ENCODE results near the gene LY6G5B. TPM values are rescaled to one million over a fixed set of nuclear protein-coding genes. Genes with fewer than 3 reads are reported as not detected.

The LY6G5B gene, protein sequence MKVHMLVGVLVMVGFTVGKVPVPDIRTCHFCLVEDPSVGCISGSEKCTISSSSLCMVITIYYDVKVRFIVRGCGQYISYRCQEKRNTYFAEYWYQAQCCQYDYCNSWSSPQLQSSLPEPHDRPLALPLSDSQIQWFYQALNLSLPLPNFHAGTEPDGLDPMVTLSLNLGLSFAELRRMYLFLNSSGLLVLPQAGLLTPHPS
- total RNA-seq (2022; extraction: Qiagen RNA extraction): 2.7 to 4.2 TPM (median 3.2 TPM) in 5 replicates

DNA sequence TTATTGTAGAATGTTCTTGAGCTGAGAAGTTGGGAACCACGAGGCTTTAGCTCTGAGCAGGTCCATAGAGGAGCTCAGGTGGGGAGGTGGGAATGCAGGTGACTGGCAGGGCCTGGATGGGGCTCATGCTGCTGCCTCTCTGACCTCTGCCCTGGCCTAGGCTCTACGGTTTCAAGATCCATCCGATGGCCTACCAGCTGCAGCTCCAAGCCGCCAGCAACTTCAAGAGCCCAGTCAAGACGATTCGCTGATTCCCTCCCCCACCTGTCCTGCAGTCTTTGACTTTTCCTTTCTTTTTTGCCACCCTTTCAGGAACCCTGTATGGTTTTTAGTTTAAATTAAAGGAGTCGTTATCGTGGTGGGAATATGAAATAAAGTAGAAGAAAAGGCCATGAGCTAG, at the start of gene LY6G5B:
LY6G5B (plus strand) TSS at position 301 of the 400 bp plus-strand sequence. CDS start 975 bp downstream, outside the sequence.

DNA sequence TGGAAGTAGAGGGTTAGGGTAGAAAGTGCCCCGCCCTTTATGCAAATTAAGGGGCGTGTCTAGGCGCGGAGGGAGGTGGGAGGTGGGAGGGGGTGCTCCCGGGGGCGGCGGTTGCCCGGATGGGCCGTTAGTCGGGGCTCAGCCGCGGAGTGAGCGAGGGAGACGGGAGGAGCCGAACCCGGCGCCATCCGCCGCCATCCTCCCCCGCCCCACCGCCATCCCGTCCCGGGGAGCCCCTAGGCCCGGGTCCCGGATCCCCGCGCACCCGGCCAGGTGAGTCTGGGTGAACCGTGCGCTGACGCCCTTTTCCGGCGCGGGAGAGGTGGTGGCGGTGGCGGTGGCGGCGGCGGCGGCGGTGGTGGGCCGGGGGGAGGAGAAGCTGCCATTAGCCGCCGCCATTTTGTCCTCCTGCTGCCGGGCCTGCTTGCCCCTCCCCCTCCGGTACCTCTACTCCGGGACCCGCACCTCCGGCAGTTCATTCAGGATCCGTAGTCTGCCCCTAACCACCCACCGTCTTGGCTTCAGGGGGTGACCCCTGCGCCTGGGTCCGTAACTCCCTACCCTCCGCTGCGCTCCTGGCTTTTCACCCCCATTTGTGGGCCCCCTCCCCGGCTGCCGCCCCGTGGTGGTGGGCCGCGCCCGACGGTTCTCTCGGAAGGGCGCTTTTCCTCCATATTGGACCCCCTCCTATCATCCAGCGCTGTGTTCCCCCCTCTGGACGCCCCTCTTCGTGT, 49.0 kb upstream of the LY6G5B start, which contains the start of gene PRRC2A:
PRRC2A (plus strand) TSS at position 130 of the 734 bp plus-strand sequence. CDS start 2,075 bp downstream, outside the sequence.

DNA sequence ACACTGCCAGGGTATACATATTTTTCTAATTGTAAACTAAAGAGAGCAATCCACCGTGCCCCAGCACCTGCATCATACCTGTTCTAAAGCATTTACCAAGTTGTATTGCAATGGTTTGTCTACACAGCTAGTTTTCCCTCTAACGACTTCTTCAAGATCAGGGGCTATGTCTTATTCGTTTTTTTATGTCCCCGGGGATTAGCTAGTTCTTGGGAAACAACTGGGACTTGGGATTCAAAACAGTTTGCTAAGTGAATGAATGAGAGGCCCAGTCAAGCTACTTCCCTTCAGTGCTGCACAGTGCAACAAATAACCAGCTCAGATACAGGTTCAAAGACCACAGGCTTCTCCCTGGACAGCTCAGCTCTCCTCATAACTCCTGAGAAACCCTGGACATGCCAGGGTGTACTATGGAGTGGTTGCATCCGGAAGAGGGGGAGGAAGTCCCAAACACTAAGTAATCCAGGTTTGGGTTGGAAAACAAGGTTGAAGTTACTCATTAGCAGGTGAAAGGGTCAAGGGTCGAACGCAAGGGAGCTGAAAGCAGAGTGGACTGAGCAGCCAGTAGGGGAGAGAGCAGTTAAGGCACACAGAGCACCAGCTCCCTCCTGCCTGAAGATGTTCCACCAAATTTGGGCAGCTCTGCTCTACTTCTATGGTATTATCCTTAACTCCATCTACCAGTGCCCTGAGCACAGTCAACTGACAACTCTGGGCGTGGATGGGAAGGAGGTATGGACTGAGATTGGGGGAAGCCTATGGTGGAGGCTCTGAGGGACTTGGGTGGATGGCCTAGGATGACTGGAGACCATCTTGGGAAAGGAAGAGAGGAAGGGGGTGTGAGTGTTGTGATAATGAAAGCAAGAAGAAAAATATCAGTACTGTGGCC, 14.2 kb upstream of the LY6G5B start, which contains the start of gene APOM:
APOM (plus strand) TSS at position 546 of the 889 bp plus-strand sequence; CDS start at position 619, 73 bp downstream.

GRCh38 chr6:31660381-31661261, 9.2 kb upstream of the LY6G5B start, which contains the start of gene C6orf47:
Gene C6orf47 (minus strand): TSS chr6:31660778. CDS start chr6:31659947, 831 bp downstream.

GRCh38 chr6:31664790-31665500, 4.8 kb upstream of the LY6G5B start, which contains the start of gene GPANK1:
Gene GPANK1 (minus strand): TSS chr6:31664997. CDS start chr6:31664478, 519 bp downstream.

DNA sequence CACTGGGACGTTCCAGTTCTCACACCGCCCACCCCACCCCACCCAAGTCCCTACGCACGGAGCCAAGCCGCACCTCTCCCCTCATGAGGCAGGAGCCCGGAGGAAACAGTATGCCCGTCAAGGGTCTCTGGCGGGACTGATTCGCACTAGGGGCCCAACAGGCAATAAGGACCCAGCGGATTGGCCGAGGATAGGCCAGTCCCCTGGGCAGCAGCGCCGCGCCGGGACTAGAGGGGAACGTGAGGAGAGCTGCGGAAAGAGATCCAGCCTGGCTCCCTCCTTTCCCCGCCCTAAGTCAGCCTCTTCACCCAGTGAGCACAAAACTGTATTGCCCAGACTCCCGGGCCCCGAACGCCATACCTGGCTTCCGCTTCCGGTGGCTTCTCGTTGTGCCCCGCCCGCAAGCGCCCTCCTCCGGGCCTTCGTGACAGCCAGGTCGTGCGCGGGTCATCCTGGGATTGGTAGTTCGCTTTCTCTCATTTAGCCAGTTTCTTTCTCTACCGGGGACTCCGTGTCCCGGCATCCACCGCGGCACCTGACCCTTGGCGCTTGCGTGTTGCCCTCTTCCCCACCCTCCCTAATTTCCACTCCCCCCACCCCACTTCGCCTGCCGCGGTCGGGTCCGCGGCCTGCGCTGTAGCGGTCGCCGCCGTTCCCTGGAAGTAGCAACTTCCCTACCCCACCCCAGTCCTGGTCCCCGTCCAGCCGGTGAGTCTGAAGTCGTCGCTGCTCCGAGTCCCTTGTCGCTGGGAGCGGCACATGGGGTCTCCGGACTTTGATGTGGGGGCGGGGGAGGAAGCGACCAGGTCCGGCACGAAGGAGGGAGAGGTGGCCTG, 4.1 kb upstream of the LY6G5B start, which contains the start of gene CSNK2B:
CSNK2B (plus strand) TSS at position 580 of the 836 bp plus-strand sequence. CDS start 752 bp downstream, outside the sequence.

DNA sequence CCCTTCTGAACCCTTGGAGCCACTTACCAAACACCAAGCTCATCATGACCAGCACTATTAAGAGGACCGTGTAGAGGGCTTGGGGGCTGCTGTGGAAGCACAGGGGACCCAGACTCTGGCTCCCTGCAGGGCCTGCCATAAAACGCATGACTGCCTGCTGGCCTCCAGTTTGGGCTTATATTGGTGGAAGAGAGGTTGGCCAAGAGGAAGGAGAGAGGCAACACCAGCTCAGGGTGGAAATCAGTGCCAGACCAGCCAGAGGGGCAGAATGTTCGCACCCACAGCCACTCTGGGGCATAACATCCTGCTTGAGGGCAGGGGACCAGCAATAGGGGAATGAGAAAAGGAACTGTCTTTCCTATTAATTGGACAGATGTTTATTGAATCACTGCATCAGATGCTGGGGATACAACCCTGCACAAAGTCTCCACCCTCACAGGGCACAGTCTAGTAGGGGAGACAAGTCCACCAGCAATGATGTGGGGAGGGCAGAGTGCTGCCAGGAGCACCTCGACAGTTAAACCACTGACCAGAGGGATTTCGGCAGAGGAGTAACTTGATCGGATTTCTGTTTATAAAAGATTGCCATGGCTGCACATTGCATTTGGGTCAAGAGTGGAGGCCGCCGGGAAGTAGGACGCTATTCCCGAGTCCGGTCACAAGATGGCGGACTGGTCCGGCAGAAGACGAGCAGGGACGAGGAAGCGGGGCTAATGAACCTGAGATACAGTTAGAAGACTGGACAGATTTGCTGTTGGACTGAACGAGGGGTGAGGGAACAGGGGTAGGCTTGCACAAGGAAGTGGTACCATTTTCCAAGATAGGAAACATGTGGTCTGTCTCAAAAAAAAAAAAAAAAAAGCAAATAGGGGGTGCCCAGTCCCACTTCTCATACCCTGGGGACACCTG, 10.7 kb downstream of the LY6G5B start, which contains the start of gene LY6G5C:
LY6G5C (minus strand) TSS at position 842 of the 909 bp plus-strand sequence; CDS start at position 148, 694 bp downstream.

DNA sequence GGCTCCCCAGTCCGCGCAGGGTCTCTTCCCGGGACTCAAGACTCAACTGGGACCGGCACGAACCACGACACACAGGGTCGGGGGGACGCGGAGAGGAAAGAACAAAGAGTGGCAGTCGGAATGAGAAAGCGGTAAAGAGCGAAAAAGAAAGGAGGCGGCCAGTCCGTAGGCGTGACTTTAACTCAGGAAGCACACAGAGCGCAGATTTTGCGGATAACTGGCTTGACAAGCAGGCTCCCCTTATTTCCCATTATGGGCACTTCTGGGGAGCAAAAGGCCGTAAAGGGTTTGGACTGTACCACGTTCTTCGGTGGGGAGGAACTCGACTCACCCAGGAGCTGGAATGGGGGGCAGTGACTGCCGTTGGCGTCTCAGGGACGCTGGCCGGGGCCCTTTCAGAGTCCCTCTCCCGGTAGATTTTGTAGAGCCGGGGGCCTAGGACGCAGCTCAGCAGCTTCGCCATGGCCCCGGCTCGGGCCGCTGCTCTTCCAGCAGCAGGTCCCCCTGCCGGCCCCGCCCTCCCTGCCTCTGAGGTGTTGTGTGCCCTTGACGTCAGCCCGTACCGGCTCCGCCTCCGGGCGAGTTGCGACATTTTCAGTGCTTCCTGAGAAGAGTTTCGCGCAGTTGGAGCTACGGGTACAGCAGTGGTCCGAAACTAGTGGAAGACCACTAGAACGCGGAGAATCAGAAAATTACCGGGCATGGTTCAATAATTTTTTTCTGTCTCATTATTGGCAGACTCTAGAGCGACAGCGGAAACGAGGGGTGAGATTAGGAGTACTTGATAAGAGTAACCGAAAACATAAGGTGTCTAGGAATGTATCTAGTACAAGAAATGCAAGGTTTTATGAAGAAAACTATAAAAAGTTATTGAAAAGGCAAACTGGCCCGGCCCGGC, 33.3 kb downstream of the LY6G5B start, which contains the start of gene ABHD16A:
ABHD16A (minus strand) TSS at position 506 of the 898 bp plus-strand sequence; CDS start at position 463, 43 bp downstream.

DNA sequence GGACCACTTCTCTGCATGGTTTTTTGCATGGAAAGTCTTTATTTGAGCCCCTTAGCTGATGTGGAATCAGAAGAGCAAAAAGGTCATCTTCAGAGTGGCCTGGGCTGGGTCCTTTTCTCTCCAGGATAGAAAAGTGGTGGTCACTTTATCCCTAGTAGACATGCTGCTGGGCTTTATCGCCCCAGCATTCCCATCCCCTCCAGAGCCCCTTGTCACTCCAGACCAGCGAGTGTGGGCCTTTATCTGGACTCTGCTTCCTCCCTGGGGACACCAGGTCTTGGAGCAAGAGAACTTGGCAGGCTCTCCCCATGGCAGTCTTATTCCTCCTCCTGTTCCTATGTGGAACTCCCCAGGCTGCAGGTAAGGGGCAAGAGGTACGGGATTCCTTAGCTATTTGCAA, 36.8 kb downstream of the LY6G5B start, which contains the start of gene LY6G6F:
LY6G6F (plus strand) TSS at position 268 of the 400 bp plus-strand sequence; CDS start at position 309, 41 bp downstream.

GRCh38 chr6:31715022-31715958, 45.5 kb downstream of the LY6G5B start, which contains the start of gene LY6G6D:
Gene LY6G6D (plus strand): TSS chr6:31715348. CDS start chr6:31715356, 8 bp downstream.

DNA sequence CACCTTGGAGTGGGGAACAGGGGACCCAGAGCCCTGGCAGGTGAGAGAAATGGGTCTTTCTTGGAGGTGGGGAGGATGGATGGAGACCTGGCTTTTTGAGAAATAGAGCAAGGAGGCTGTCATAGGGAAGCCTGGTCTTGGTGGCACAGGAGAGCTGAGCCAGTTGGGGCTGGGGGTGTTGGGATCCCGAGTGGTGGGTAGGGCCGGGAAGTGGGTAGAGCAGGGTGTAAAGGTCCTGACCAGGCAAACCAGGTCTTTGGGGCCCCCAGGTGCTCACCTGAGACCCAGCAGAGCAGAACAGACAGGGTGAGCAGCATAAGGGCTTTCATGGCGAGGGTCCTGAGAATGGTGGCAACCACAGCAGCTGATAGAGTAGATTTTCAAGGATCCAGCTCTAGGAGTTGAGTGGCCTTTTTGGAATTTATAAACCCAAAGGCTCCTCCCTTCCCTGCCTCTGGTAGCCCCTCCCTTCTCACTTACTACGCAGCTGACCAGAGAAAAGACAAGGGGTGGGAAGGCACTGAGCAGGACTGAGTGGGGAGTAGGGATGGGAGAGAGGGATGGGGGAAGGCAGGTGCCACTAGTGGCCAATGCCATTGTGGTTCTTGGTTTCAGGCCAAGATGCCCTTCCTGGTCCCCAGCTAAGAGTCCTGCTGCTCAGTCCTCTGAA, 51.7 kb downstream of the LY6G5B start, which contains the start of gene LY6G6C:
LY6G6C (minus strand) TSS at position 396 of the 670 bp plus-strand sequence; CDS start at position 329, 67 bp downstream.

